NCI-H1092 (cell line): ENCODE results near the gene CTSC.
"Not testable (repeated sequence)": the region's sequence is repeated elsewhere in the genome, so short reads cannot be mapped to it uniquely, and the experiment has no call there.

Experiments used
- DNase-seq: peaks from one replicate; lab custom pipeline; 2025; lab: John Stamatoyannopoulos, UW

Gene CTSC

DNA sequence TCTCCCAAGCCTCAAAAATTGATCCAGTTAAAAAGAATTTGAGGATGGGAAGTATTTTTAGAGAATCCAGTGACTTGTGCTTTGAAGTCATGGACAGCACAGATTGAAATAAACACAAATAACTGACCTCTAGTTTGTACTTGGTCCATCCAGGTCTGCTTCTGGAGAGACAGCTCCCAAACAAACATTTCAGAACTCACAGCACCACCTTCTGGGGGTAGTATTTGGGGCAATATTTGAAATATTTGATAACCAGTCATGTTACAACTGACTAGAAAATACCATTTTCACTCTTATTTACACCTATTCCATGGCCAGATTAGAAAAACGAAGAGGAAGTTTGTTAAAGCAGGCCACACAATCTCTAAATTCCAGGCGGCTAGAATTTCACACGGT lies 56.2 kb downstream of the CTSC start:
- peak; percentile 16 for DNase-seq

DNA sequence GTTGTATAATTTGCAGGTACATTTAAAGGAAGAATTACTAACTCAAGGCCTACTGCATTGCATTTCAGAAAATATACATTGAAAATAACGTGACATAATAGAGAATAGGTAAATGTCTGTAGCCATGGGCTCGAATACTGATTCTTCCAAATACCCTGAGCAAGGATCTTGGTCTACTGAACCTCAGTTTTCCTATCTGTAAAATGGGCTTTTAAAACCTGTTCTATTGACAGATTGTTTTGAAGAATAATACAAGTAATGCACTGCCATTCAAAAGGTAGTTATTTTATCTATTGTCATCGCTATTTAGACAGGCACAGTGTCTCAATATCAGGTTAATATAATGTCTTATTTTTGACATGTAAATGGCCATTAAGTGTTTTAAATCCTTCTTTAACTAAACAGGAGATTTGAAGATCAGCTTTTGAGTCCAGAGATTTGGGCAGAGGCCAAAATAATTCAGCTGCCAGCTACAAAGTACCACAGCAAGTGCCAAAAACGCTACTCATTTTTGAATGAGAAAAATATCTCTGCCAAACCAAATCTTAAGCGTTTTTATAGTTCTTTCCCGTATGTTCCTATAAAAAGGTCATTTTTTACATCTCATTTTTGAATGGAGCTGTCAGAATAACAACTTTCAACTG lies 56.7 kb downstream of the CTSC start:
- DNase-seq, result peak; percentile 36

DNA sequence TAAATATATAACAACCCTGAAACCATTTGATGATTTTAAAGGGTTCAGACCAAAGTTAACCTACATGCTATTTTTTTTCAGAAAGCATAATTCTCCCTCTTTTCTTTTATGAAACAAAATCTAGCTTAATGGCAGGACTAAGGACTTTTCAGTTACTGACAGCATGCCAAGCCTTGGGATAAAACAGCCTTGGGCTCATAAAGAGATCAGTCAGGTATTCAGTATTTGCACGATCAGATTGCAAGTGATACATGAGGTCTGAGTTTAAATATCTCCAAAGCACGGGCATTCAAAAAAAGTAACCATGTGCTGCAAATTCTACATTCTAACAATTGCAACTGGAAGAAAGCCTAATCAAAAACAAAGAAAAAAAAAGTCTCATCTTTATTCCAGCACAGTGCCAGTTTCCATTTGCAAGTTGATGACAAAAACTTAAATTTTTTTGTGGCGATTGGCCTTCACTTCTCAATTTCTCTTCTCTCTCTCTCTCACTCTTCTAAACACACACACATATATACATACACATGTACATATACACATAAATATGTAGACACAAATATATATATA lies 60.1 kb downstream of the CTSC start:
- no peak for DNase-seq

DNA sequence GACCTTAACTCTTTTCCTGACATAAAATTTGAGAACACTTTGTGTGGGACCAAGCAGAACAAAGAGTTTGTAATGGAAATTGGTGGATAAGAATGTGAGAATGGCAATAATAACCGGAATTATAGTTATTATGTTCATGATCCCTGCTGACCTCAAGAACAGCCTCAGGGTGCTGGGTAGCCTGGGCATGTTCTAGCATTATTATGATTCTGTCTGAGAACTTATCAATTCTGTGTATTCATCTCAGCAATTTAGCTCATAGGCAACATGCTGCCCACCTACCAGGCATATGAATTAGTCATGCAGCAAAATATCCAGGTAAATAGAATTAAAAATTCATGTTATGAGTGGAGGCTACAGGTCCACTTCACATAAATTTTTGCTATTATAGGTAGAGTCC lies 61.9 kb downstream of the CTSC start:
- DNase-seq, result no peak

DNA sequence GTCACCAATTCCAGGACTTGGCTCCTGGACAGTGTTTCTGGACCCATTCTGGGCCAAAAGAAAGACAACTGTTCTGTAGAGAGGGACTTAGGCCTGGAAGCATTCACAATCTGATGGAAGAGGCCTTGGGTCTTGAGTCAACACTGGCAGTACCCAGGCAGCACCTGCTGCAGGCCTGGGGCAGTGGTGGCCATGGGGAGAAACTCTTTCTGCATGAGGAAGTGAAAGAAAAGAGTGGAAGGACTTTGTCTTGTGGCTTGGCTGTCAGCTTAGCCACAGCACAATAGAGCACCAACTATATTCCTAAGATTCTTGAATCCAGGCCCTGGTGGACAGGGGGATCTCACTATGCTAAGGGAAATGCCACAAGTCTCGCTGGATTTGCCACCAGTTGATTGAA lies 70.6 kb downstream of the CTSC start:
- DNase-seq, result no peak

DNA sequence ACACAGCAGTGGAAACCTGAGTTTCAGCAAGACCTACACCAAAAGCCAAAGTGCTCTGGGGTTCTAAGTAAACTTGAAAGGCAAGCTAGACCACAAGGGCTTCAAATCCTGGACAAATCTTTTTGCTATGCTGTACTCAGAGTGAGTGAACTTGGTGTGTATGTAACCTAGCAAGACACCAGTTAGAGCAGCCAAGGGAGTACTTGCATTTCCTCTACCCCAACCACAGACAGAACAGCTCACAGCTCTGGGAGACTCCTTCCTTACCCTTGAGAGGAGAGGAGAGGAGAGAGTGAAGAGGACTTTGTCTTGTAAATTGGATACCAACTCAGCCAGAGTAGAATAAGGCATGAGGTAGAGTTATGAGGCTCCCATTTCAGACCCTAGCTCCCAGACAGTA lies 71.4 kb downstream of the CTSC start:
- DNase-seq, result no peak

DNA sequence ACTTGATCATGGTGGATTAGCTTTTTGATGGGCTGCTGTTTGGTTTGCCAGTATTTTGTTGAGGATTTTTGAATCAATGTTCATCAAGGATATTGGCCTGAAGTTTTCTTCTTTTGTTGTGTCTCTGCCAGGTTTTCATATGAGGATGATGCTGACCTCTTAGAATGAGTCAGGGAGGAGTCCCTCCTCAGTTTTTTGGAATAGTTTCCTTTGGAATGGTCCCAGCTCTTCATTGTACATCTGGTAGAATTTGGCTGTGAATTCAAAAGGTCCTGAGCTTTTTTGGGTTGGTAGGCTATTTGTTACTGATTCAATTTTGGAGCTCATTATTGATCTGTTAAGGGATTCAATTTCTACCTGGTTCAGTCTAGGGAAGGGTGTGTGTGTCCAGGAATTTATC lies 78.1 kb downstream of the CTSC start:
- no peak for DNase-seq

DNA sequence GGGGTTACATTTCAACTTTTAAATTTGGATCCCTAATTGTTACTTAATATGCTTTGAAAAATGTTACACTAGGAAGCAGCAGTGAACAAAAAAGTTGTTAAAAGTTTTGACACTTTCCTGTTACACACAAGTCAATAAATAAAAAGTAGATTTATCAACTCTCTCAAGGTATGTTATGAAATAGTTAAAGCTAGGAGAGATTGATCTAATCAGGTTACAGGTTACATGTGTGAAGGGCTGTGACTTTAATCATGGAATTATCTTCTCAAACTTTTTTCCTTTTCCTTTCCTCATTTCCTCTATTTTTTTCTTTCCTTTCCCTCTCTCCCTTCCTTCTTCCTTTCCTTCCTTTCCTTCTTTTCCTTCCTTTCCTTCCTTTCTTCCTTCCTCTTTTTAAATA lies 85.3 kb downstream of the CTSC start:
- no peak for DNase-seq

DNA sequence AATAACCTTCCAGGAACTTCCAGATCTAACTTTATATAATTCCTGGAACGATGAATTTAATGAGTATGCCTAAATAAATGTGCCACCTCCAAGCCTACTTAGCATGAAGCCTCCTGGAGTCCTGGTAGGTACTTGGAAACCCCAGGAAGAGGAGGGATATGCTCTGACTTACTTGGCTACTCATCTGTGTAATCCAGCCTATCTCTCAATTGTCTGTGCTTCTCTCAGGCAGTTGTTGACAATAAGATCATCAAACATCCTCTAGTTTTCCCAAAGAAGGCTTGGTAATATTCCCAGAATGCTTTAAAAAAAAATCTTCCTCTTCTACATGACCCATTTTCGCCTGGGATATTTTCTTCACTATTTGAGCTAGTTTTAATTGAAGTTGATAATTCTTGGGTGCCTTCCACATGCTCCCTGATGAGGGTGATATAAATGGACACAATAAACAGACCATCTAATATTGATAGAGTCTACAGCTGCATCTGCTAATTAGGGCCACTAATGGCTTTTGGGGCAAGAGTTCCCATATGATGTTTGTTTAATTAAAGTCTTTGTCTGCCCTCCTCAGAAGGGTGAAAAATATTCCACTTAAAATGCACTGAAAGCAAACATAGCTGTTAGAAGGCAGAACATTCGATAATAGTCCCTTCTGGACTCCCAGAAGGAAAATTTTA lies 86.8 kb downstream of the CTSC start:
- DNase-seq, result peak; percentile 66

DNA sequence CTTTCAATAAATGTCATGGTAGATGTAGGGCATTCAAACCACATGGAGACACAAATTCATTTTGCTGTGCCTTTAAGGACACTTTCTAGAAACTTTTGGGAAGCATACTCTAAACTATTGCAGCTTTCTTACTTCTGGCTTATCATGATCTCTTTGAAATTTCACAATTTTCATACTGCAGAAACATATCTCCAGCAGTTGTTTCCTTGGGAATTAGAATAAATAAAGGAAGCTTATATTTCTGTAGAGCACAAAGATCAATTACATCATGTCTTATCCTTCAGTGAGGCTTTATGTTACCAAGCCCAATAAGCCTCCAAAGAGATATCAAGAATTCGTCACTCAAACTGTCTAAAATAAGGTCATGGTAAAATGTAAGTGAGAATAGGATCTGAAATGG lies 87.8 kb downstream of the CTSC start:
- no peak for DNase-seq

DNA sequence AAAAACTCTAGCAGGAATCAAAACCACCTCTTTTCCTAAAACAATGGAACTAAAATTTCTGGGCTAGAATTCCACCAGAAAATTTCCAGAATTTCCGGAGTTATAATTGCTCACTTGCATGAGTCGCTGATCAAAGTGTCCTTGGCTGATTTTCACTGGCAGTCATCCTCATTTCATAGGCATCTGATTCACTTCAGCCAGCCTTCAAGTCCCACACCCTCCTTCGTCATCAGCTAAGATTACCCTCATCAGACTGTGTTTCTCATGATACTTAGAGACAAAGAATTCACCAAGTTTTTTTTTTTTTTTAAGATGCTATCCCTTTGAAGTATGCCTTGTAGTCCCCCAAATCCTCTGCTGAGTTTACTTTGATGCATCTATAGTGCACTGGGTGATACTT lies 90.8 kb downstream of the CTSC start:
- DNase-seq, result no peak

DNA sequence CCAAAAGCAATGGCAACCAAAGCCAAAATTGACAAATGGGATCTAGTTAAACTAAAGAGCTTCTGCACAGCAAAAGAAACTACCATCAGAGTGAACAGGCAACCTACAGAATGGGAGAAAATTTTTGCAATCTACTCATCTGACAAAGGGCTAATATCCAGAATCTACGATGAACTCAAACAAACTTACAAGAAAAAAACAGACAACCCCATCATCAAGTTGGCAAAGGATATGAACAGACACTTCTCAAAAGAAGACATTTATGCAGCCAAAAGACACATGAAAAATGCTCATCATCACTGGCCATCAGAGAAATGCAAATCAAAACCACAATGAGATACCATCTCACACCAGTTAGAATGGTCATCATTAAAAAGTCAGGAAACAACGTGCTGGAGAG lies 92.0 kb downstream of the CTSC start:
- DNase-seq, result not testable (repeated sequence)
